GM21515 (cell line): Measurements from ENCODE around the gene TCF3.
"Not testable (repeated sequence)": the region's sequence is repeated elsewhere in the genome, so short reads cannot be mapped to it uniquely, and the experiment has no call there.

Experiments
- ATAC-seq: cut with Tn5 transposase; IDR thresholded peaks from one replicate; pipeline ENCODE4 v1.9.1; 2021; ENCODE audit not compliant: unreplicated experiment

TCF3 gene

GRCh38 chr19:1651568-1652291 lies 685 bp downstream of the TCF3 start:
- no peak for ATAC-seq

- no peak for ATAC-seq
Observed at GRCh38 chr19:1650650-1651567, 1.5 kb downstream of the TCF3 start.

- ATAC-seq = no peak
Observed at GRCh38 chr19:1649706-1650649, 2.4 kb downstream of the TCF3 start.

GRCh38 chr19:1648920-1649541 lies 3.4 kb downstream of the TCF3 start:
- ATAC-seq = no peak

DNA sequence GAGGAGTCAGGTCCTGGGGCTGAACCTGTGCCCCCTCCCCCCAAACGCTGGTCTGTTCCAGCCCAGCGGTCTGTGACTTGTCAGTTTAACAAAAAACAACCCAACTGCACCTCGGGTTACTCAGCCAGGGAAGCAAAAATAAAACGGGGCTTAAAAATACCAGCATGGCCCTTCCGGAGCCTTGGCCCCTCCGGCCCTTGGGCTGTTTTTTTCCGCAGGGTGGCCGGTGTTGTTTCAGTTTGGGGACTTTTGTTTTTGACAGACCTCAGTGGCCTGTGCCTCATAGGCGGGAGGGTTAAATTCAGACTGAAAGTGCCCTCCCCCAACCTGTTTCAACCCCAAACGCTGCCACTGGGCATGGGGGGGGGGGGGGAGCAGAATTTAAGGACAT lies 4.0 kb downstream of the TCF3 start:
- no peak for ATAC-seq

DNA sequence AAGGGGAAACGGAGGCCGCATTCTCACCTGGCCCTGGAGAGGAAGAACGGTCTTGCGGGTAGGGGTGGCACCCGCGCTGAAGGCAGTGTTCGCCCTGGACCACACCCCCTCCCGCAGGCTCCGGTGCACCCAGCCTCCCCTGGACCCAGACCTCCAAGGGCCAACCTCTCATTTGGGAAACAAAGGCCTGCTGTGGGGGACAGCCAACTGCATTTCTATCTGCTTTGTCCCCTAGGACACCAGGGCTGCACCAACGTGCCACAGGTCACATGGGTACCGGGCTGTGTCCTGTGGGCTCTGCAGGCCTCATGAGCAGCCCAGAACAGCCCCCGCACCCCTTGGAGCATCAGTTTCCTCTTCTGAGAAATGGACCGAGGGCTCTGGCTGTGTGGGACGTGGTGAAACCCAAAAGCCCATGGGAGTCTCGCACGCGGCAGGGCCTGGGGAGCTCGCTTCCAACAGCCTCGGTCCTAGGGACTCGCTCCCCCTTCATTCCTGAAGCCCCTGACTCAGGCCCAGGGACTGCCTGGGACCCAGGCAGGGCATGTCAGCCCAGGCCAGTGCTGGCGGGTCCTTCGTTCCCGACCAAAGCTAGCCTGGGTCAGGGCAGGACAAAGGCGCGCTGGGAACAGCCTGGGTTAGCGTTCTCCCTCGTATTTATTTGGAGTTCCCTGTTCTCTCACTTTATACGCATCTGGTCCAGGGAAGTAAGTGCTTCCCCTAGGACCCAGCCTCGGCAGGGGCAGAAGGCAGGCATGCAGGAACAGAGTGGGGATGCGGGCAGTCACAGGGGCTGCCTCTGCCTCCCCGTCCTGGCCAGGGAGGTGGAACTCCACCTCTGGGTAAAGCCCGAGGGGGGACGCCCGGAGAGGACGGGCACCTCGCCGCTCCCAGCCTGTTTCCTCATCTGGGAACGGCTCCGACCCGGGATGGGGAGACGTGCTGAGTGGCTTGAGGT lies 4.6 kb downstream of the TCF3 start:
- ATAC-seq = no peak

DNA sequence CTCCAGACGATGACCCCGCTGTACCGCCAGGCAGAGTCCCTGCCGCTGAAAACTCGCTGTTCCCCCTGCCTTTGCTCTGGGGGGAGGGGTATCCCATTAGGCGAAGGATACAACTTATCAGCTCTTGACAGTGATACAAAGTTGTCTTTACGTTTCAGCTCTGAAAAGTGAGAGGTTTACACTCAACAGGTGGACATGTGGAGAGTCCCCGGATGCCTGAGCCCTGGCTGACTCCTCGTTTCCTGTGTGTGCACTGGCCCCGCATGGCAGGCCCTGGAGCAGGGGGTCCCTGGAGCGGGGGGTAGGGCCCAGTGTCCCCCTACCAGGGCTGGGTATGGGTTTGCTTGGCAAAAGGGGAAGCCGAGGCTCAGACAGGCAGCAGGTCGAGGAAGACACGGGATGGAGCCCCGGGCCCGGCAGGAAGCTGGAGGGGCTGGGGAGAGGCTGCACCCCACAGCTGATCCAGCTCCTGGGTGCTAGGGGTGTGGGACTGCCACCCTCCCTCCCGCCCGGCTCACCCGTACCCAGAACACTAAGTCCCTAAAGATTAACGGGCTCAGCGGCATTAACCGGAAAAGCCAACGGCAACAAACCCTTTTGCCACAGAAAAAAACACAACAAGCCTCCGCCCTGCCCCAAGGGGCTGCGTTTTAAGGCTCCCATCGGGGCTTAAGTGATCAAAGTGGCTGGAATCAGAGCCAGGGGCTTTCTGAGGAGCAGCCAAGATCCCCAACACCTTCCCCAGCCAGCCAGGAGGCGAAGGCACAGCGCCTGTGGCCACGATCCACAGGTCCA lies 5.6 kb downstream of the TCF3 start:
- ATAC-seq = no peak

DNA sequence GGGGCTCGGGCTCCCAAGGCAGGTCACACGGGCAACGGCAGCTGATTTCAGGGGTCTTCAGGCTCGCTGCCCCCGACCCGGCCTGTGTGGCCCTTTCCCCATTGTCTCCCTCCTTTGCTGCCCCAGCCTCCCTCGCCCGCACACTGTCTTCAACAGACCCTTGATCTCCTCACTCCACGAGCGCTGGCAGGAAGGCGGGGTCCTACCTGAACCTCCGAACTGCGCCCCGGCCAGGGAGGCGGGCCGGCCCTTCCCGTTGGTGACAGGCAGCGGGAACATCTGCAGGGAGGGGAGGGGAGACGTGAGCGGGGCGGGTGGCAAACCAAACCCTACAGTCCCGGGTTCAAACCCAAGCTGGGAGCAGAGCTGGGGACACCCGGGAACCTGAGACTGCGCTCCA lies 6.3 kb downstream of the TCF3 start:
- no peak for ATAC-seq

DNA sequence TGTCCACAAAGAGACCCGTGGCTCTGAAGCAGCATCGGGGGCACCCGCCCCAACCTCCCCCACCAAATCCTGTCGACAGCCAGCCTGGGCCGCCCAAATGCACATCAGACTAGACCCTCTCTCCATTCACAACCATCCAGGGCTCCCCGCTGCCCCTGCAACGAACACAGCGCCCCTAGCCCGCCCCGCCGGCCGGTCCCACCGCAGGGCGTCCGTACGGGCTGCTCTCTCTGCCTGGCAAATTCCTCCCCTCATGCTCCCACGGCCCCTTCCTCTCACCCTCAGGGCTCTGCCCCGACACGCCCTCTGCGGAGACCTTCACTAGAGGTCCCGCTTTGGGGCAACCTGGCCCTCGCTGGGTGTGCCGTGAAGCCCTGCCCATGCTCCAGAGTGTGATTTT lies 7.1 kb downstream of the TCF3 start:
- ATAC-seq = no peak

DNA sequence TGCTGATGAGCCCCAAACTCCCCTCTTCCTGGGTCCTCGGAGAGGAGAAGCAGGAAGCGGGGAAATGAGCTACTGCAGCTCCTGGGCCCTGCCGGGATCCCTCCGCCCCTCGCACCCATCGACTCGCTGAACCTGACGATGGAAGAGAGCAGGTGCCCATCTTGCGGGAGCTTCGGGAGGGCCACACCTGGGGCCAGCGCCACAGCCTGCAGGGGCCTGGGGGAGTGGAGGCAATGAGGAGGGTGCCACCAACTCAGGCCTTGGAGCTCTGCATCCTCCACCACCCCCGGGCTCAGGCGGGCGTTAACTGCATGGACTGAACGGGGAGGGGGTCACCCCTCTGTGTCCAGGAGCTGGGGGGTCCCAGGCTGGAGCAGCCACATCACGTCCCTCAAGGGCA lies 8.3 kb downstream of the TCF3 start:
- no peak for ATAC-seq

DNA sequence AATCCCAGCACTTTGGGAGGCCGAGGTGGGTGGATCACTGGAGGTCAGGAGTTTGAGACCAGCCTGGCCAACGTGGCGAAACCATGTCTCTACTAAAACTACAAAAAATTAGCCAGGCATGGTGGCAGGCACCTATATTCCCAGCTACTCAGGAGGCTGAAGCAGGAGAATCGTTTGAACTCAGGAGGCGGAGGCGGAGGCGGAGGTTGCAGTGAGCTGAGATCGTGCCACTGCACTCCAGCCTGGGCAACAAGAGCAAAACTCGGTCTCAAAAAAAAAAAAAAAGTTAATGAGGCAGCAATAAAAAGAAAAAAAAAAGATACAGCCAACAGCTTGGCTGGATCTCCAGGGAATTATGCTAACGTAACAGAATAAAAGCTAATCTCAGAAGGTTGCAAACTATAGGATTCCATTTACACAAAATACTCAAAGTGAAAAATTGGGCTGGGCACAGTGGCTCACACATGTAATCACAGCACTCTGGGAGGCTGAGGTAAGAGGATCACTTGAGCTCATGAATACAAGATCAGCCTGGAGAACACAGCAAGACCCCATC lies 11.4 kb downstream of the TCF3 start:
- ATAC-seq = not testable (repeated sequence)

DNA sequence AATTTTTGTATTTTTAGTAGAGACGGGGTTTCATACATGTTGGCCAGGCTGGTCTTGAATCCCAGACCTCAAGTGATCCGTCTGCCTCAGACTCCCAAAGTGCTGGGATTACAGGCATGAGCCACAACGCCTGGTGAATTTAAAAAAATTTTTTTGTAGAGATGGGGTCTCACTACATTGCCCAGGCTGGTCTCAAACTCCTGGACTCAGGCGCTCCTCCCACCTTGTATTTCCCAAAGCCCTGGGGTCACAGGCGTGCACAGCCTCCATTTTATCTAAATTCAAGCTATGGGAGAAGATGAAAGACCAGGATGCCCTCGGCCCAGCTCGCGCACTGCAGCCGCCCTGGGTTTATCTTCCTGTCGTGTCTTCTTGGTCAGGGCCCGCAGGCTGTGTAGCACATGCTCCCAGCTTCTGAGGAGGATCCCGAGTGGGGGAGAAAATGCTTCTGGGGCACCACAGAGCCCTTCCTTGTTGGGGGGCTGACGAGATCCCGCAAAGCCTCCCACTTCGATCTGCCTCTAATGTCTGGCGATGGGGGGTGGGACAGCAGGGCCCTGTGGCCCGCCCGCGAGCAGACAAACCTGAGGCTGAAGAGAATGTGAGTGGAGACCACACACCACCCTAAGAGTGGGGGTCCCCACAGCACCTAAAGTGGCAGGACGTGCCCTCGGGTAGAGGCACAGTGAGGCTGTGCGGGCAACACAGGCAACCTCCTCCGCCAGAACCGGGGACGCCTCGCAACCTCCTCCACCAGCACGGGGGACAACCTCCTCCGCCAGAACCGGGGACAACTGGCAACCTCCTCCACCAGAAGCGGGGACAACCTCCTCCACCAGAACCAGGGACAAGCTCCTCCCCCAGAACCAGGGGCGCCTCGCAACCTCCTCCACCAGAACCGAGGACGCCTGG lies 15.8 kb downstream of the TCF3 start:
- no peak for ATAC-seq

- no peak for ATAC-seq
Observed at GRCh38 chr19:1634938-1635243, 17.5 kb downstream of the TCF3 start.

GRCh38 chr19:1634242-1634937 lies 18.0 kb downstream of the TCF3 start:
- ATAC-seq = no peak

DNA sequence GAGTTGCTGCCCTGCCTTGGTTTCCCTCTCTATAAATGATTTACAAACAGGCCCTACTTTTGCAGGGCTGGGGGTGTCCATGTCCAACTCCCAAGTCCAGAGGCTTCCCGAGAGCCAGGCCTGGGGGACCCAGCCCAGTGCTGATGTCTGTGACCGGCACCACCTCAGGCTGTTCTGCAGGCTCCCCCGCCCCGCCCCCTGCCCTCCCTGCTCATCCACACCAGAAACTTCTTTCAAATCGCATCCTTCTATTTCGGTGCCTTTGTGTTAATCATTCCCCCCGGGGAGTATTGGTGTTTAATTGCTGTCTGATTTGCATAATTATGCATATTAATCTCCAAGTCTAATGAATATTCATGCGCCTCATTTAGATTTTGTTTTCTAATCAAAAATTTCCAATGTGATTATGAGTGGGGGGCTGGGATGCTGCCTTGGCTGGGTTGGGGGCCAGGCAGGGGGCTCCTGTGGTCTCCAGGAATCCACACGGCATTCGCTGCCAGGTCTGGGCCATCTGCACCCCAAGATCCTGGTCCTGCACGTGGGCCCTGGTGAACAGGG lies 19.1 kb downstream of the TCF3 start:
- no peak for ATAC-seq

GRCh38 chr19:1632462-1633268 lies 19.8 kb downstream of the TCF3 start:
- no peak for ATAC-seq
